ENCODE measurements around the gene AQP12A. TPM values are rescaled to one million over a fixed set of nuclear protein-coding genes. Genes with fewer than 3 reads are reported as not detected.
A peak's percentile ranks its signal among the peaks of the same experiment; 100 is the strongest.
"Not testable (repeated sequence)": the region's sequence is repeated elsewhere in the genome, so short reads cannot be mapped to it uniquely, and the experiment has no call there.

The AQP12A gene
- total and polyA plus RNA-seq, 2 experiments from 2014 or later, result not detected

- H3K9me3 Mint-ChIP-seq; H3K36me3 Mint-ChIP-seq (ENCODE audit: low read depth); H3K79me2 ChIP-seq (replicated peaks; ENCODE audit: insufficient read depth); H3K27me3 Mint-ChIP-seq (ENCODE audit: insufficient read depth, low read depth, poor library complexity); H2AFZ ChIP-seq; H3K4me1 ChIP-seq (ENCODE audit: insufficient read depth); H3K4me1 Mint-ChIP-seq; DNase-seq (ENCODE audit: low spot score); H3K4me3 ChIP-seq; ATAC-seq; H3K27ac Mint-ChIP-seq; H4K20me1 ChIP-seq (replicated peaks; ENCODE audit: insufficient read depth); H3K36me3 ChIP-seq (ENCODE audit: insufficient read depth); H3K27ac ChIP-seq (ENCODE audit: low read depth); H3K27me3 ChIP-seq (ENCODE audit: insufficient read depth); H3F3A ChIP-seq (replicated peaks; ENCODE audit: low read depth); H3K4me2 ChIP-seq; H3K4me3 Mint-ChIP-seq; H3K9me2 ChIP-seq (ENCODE audit: insufficient read depth): not testable (repeated sequence)
Measured at GRCh38 chr2:240699835-240700234, 8.2 kb downstream of the AQP12A start.

GRCh38 chr2:240700616-240701015, 8.9 kb downstream of the AQP12A start:
- DNase-seq (ENCODE audit: low spot score); H3K36me3 Mint-ChIP-seq (ENCODE audit: low read depth); H3K79me2 ChIP-seq (replicated peaks; ENCODE audit: insufficient read depth); H3K4me1 ChIP-seq (ENCODE audit: insufficient read depth); H3K27ac ChIP-seq (ENCODE audit: low read depth); H3K9me3 Mint-ChIP-seq; H3K27ac Mint-ChIP-seq; H3F3A ChIP-seq (replicated peaks; ENCODE audit: low read depth); H3K9me2 ChIP-seq (ENCODE audit: insufficient read depth); H3K4me1 Mint-ChIP-seq; H2AFZ ChIP-seq; H3K4me3 Mint-ChIP-seq; H3K36me3 ChIP-seq (ENCODE audit: insufficient read depth); H3K27me3 Mint-ChIP-seq (ENCODE audit: insufficient read depth, low read depth, poor library complexity); ATAC-seq; H3K27me3 ChIP-seq (ENCODE audit: insufficient read depth); H4K20me1 ChIP-seq (replicated peaks; ENCODE audit: insufficient read depth); H3K4me2 ChIP-seq; H3K4me3 ChIP-seq: not testable (repeated sequence)

GRCh38 chr2:240701091-240701735, 9.5 kb downstream of the AQP12A start:
- H3K4me3 Mint-ChIP-seq, result no peak overlapping the region
- Histone ChIP-seq H4K20me1 (replicated peaks; ENCODE audit: insufficient read depth) (no peaks in the 10 kb centered on the region; the same call in 1 of the 2 replicates), H3K27ac (ENCODE audit: low read depth) (no peak overlapping the region), H3K27me3 (ENCODE audit: insufficient read depth) (no peaks in the 10 kb centered on the region), H2AFZ (0 out of 2 replicates have a peak overlapping the region, but pooled peaks have one; percentile 47), H3K4me3 (no peak overlapping the region), H3K9me2 (ENCODE audit: insufficient read depth) (no peaks in the 10 kb centered on the region), H3K79me2 (replicated peaks; ENCODE audit: insufficient read depth) (no peaks in the 10 kb centered on the region), H3F3A (replicated peaks; ENCODE audit: low read depth) (no peaks in the 10 kb centered on the region), H3K4me1 (ENCODE audit: insufficient read depth) (no peaks in the 10 kb centered on the region), H3K4me2 (no peak overlapping the region), H3K36me3 (ENCODE audit: insufficient read depth) (no peaks in the 10 kb centered on the region)
- ATAC-seq (peak; percentile 22), DNase-seq (ENCODE audit: low spot score) (peak; percentile 49)
- H3K27me3 Mint-ChIP-seq (ENCODE audit: insufficient read depth, low read depth, poor library complexity), result peaks cover 7% of the 10 kb centered on the region
- no peaks in the 10 kb centered on the region; the same call in 2 of the 3 replicates for H3K4me1 Mint-ChIP-seq
- H3K36me3 Mint-ChIP-seq (ENCODE audit: low read depth), result no peaks in the 10 kb centered on the region
- no peaks in the 10 kb centered on the region for H3K9me3 Mint-ChIP-seq
- TF ChIP-seq ZNF114 (CRISPR knock-in tag; IDR thresholded peaks at IDR 0.05) (no peak), STAT1 (IDR thresholded peaks at IDR 0.05; ENCODE audit: unreplicated experiment) (no peak), ZNF331 (CRISPR knock-in tag; IDR thresholded peaks at IDR 0.05; ENCODE audit: low read depth) (no peak), CTCF (conservative IDR thresholded peaks at IDR 0.05; ENCODE audit: low read depth in 2 of 2) (no peak), EZH2phosphoT487 (IDR thresholded peaks at IDR 0.05; ENCODE audit: unreplicated experiment) (no peak), REST (IDR thresholded peaks at IDR 0.05; ENCODE audit: unreplicated experiment) (no peak), ETS1 (IDR thresholded peaks at IDR 0.05) (no peak), POLR2AphosphoS5 (IDR thresholded peaks at IDR 0.05; ENCODE audit: low read depth) (no peak), JUNB (IDR thresholded peaks at IDR 0.05; ENCODE audit: unreplicated experiment) (no peak), NANOG (IDR thresholded peaks at IDR 0.05; ENCODE audit: borderline replicate concordance) (no peak), CREB1 (CRISPR knock-in tag; IDR thresholded peaks at IDR 0.05; ENCODE audit: low read depth) (no peak)
- H3K27ac Mint-ChIP-seq, result no peak overlapping the region
